K562 (cell line): Measurements from ENCODE around the gene EFHC1. TPM values are rescaled to one million over a fixed set of nuclear protein-coding genes. Genes with fewer than 3 reads are reported as not detected.

ENCODE experiments used
- BCL6 ChIP-seq: fragments of 250-450 bp; sonication (Bioruptor Pico); IDR thresholded peaks from 2 replicates; pipeline ENCODE4 v1.4.0; 2020
- BCOR ChIP-seq: fragments of 450-650 bp; IDR thresholded peaks from 2 replicates; pipeline ENCODE4 v1.6.1; 2016
- ELF2 ChIP-seq: fragments of 250-450 bp; sonication (Bioruptor Pico); IDR thresholded peaks from 2 replicates; pipeline ENCODE4 v1.5.0; 2021; ENCODE audit warnings: mild to moderate bottlenecking
- ETV6 ChIP-seq, 3 experiments: fragments of 150-350 bp in 1 of 3; sonication (generic) in 1 of 3; formaldehyde crosslinking in 1 of 3; IDR thresholded peaks; 2 replicates each; pipeline versions ENCODE4 v1.6.1 to v1.8.0; 2014 to 2022; ENCODE audit warnings: borderline replicate concordance in 2 of 3, low read depth in 2 of 3, antibody characterized with exemption in 1 of 3, low read length in 1 of 3, mild to moderate bottlenecking in 1 of 3, missing genetic modification reagents in 1 of 3
- HNRNPUL1 ChIP-seq: fragments of 200-400 bp; formaldehyde crosslinking; IDR thresholded peaks from 2 replicates; pipeline ENCODE4 v1.6.1; 2017; ENCODE audit warnings: low read length
- KDM1A ChIP-seq, 2 experiments: fragments of 450-650 bp; IDR thresholded peaks; 2 replicates each; pipeline ENCODE4 v1.6.1; 2016; ENCODE audit warnings: mild to moderate bottlenecking in 2 of 2
- PBX2 ChIP-seq, 2 experiments: IDR thresholded peaks in 1 of 2; conservative IDR thresholded peaks in 1 of 2; 2 replicates each; pipeline ENCODE4 v1.6.1; 2016; ENCODE audit warnings: low read depth in 2 of 2, mild to moderate bottlenecking in 1 of 2, missing compliant biosample characterization in 1 of 2, missing genetic modification characterization in 1 of 2, moderate library complexity in 1 of 2
- RB1 ChIP-seq: fragments of 450-650 bp; IDR thresholded peaks from 2 replicates; pipeline ENCODE4 v1.6.1; 2017; ENCODE audit warnings: low read depth, mild to moderate bottlenecking
- SLC30A9 ChIP-seq: fragments of 250-450 bp; sonication (Bioruptor Pico); IDR thresholded peaks from 2 replicates; pipeline ENCODE4 v1.8.0; 2022; ENCODE audit warnings: mild to moderate bottlenecking, moderate library complexity
- SP1 ChIP-seq: sonication (generic); formaldehyde crosslinking; IDR thresholded peaks from 2 replicates; pipeline ENCODE4 v1.8.1; 2022; ENCODE audit warnings: mild to moderate bottlenecking, missing genetic modification reagents
- ZNF146 ChIP-seq: IDR thresholded peaks from one replicate; pipeline ENCODE4 v1.6.1; 2018; ENCODE audit warnings: missing compliant biosample characterization; ENCODE audit not compliant: unreplicated experiment
- ZNF174 ChIP-seq: fragments of 250-450 bp; sonication (Bioruptor Pico); IDR thresholded peaks from 2 replicates; pipeline ENCODE4 v1.4.0; 2020; ENCODE audit warnings: mild to moderate bottlenecking
- ZNF740 ChIP-seq, 3 experiments: fragments of 200-800 bp in 1 of 3; sonication (Bioruptor generic) in 1 of 3; sonication (generic) in 1 of 3; formaldehyde crosslinking in 1 of 3; IDR thresholded peaks; 2 replicates each; pipeline versions ENCODE4 v1.6.1 to v1.8.0; 2016 to 2022; ENCODE audit warnings: mild to moderate bottlenecking in 2 of 3, missing compliant biosample characterization in 2 of 3, missing genetic modification characterization in 2 of 3, missing genetic modification reagents in 1 of 3
- ZNF785 ChIP-seq: fragments of 250-450 bp; sonication (Bioruptor Pico); IDR thresholded peaks from 2 replicates; pipeline ENCODE4 v1.4.0; 2020; ENCODE audit warnings: mild to moderate bottlenecking
- polyA plus RNA-seq, 8 experiments: library from polyadenylated mRNA; depleted of rRNA in 4 of 8; stranded (reverse) in 5 of 8; unstranded in 3 of 8; fragments of >200 nt; fragmentation: Nextera tagmentation in 2 of 8; fragmentation: Illumina TruSeq in 1 of 8; extraction: Ambion mirVana in 2 of 8; extraction: Trizol in 1 of 8; gene quantifications; 2 replicates each; pipeline versions ENCODE4 v1.2.1 to v1.2.3, GENCODE V29; 2011 to 2014; ENCODE audit warnings: inconsistent platforms in 1 of 8, missing spikeins in 1 of 8
- total RNA-seq, 7 experiments: library from RNA; depleted of rRNA in 6 of 7; stranded (reverse); fragments of >200 nt in 6 of 7; fragmentation: Illumina TruSeq in 2 of 7; extraction: Trizol in 2 of 7; gene quantifications; 2 replicates each; pipeline versions ENCODE4 v1.2.1 to v1.2.3, GENCODE V29; 2011 to 2021; ENCODE audit warnings: low replicate concordance in 1 of 7
- TF ChIP-seq, protein P1 (sequence below): fragments of 250-450 bp; sonication (Bioruptor Pico); IDR thresholded peaks from 2 replicates; pipeline ENCODE4 v1.8.0; 2021; ENCODE audit warnings: moderate library complexity, mild to moderate bottlenecking, inconsistent platforms
- TF ChIP-seq, protein P2 (sequence below): fragments of 250-450 bp; sonication (Bioruptor Pico); IDR thresholded peaks from 2 replicates; pipeline ENCODE4 v1.5.0; 2021; ENCODE audit warnings: mild to moderate bottlenecking, borderline replicate concordance

Gene EFHC1
- total and polyA plus RNA-seq, 9 of the 15 experiments (the other 6 are each of a cell fraction or from before 2014, with no cell fraction given), result 9.5 to 31.0 (median 14.9) TPM

- no peak for TF ChIP-seq PBX2 (CRISPR knock-in tag; IDR thresholded peaks at IDR 0.05; ENCODE audit: low read depth)
- TF ChIP-seq PBX2 (tag; conservative IDR thresholded peaks at IDR 0.05; ENCODE audit: low read depth), result no peak
- TF ChIP-seq BCOR, result peak; percentile 45; the same call in 1 of the 2 replicates
- no peak for TF ChIP-seq ELF2
- TF ChIP-seq KDM1A (IDR thresholded peaks at IDR 0.05), result peak in 1 of 2 experiments; percentile 55; a peak in 1 of 4 replicates
- TF ChIP-seq ZNF174 (CRISPR knock-in tag), result no peak
- TF ChIP-seq ETV6 (IDR thresholded peaks at IDR 0.05; ENCODE audit: borderline replicate concordance in 1 of 2, low read depth in 2 of 2, low read length in 1 of 2), result no peak
- no peak for TF ChIP-seq ETV6 (CRISPR knock-in tag; IDR thresholded peaks at IDR 0.05; ENCODE audit: borderline replicate concordance)
- no peak for TF ChIP-seq ZNF785 (CRISPR knock-in tag)
- no peak for TF ChIP-seq SLC30A9 (CRISPR knock-in tag)
- TF ChIP-seq, protein P1, sequence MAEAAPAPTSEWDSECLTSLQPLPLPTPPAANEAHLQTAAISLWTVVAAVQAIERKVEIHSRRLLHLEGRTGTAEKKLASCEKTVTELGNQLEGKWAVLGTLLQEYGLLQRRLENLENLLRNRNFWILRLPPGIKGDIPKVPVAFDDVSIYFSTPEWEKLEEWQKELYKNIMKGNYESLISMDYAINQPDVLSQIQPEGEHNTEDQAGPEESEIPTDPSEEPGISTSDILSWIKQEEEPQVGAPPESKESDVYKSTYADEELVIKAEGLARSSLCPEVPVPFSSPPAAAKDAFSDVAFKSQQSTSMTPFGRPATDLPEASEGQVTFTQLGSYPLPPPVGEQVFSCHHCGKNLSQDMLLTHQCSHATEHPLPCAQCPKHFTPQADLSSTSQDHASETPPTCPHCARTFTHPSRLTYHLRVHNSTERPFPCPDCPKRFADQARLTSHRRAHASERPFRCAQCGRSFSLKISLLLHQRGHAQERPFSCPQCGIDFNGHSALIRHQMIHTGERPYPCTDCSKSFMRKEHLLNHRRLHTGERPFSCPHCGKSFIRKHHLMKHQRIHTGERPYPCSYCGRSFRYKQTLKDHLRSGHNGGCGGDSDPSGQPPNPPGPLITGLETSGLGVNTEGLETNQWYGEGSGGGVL (CRISPR knock-in tag), result no peak
- TF ChIP-seq ZNF146 (CRISPR knock-in tag), result peak; percentile 97
- no peak for TF ChIP-seq RB1
- no peak for TF ChIP-seq HNRNPUL1
- no peak for TF ChIP-seq BCL6 (CRISPR knock-in tag)
- no peak for TF ChIP-seq ZNF740 (CRISPR knock-in tag; IDR thresholded peaks at IDR 0.05)
- no peak for TF ChIP-seq ZNF740 (tag; IDR thresholded peaks at IDR 0.05)
- TF ChIP-seq, protein P2, sequence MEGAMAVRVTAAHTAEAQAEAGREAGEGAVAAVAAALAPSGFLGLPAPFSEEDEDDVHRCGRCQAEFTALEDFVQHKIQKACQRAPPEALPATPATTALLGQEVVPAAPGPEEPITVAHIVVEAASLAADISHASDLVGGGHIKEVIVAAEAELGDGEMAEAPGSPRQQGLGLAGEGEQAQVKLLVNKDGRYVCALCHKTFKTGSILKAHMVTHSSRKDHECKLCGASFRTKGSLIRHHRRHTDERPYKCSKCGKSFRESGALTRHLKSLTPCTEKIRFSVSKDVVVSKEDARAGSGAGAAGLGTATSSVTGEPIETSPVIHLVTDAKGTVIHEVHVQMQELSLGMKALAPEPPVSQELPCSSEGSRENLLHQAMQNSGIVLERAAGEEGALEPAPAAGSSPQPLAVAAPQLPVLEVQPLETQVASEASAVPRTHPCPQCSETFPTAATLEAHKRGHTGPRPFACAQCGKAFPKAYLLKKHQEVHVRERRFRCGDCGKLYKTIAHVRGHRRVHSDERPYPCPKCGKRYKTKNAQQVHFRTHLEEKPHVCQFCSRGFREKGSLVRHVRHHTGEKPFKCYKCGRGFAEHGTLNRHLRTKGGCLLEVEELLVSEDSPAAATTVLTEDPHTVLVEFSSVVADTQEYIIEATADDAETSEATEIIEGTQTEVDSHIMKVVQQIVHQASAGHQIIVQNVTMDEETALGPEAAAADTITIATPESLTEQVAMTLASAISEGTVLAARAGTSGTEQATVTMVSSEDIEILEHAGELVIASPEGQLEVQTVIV (CRISPR knock-in tag), result no peak
- TF ChIP-seq SP1 (CRISPR knock-in tag), result no peak
- TF ChIP-seq, all 486 proteins: peak for 4
These were observed 74.3 kb downstream of the EFHC1 start (continued) for GRCh38 chr6:52494298-52495072.
